ENCODE data around the gene PLCH2.
"Not testable (repeated sequence)": the region's sequence is repeated elsewhere in the genome, so short reads cannot be mapped to it uniquely, and the experiment has no call there.

Gene PLCH2

DNA sequence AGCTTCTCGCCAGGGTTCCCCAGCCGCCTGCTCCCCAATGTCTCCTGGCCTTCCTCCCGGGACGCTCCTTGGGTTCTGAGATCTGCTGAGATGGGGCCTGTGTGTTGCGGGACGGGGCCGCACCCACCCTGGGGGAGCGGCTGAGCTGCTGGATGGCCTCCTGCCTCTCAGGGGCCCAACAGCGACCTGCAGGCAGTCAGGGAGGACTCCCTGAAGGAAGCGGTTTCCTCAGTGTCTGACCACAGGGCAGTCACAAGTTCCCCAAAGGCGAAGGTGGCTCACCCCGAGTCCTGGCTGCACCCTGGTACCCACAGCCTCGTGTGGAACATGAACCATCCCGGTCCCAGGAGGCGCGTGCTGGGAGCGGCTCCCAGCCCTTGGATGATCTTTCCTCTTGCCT lies 18.6 kb upstream of the PLCH2 start:
- H2AFZ ChIP-seq (ENCODE audit: low read depth, low read length): no peak overlapping the region
- no peaks in the 10 kb centered on the region for H3K9me3 ChIP-seq (ENCODE audit: low read length)
- H3K4me1 ChIP-seq (ENCODE audit: insufficient read depth, low read length): peaks cover 6% of the 10 kb centered on the region
- no peaks in the 10 kb centered on the region for H3K36me3 ChIP-seq (ENCODE audit: insufficient read depth, low read length)
- no peak overlapping the region for H3K4me3 ChIP-seq (ENCODE audit: low read length)
- peaks cover 51% of the 10 kb centered on the region for H3K27me3 ChIP-seq (ENCODE audit: insufficient read depth, low read length)

DNA sequence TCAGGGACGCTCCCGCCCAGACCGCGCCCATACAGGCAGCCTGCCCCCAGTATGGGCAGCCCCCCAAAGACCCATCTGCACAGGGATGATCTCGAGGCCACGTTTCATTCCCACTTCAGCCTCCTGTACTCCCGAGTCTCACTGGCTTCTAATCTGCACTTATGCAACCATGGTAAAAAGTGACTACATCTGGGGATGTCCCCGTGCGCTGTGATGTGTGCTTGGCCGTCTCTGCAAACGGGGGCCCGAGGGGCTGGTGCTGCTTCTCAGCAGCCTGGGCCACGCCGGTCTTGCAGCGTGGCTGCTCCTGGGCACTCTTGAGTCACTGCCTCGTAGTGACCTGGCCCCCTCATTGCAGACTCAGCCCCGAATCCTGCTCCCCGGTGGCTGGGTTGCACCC lies 17.4 kb upstream of the PLCH2 start:
- peaks cover 50% of the 10 kb centered on the region for H3K27me3 ChIP-seq (ENCODE audit: insufficient read depth, low read length)
- H3K4me1 ChIP-seq (ENCODE audit: insufficient read depth, low read length): peaks cover 8% of the 10 kb centered on the region
- no peak overlapping the region for H3K4me3 ChIP-seq (ENCODE audit: low read length)
- no peaks in the 10 kb centered on the region for H3K9me3 ChIP-seq (ENCODE audit: low read length)
- no peaks in the 10 kb centered on the region for H3K36me3 ChIP-seq (ENCODE audit: insufficient read depth, low read length)
- H2AFZ ChIP-seq (ENCODE audit: low read depth, low read length): no peak overlapping the region

DNA sequence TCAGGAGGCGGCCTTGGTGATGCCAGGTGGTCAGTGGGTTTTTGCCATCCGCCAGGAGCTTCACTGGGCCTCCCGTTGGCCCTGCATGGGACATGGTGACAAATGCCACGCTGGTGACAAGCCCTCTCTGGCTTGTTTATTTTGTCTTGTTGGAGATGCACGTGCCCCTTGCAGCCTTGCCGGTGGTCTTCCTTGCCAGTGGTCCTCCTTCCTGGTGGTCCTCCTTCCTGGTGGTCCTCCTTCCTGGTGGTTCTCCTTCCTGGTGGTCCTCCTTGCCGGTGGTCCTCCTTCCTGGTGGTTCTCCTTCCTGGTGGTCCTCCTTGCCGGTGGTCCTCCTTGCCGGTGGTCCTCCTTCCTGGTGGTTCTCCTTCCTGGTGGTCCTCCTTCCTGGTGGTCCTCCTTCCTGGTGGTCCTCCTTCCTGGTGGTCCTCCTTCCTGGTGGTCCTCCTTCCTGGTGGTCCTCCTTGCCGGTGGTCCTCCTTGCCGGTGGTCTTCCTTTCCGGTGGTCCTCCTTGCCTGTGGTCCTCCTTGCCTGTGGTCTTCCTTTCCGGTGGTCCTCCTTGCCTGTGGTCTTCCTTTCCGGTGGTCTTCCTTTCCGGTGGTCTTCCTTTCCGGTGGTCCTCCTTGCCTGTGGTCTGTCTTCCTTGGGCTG lies 16.9 kb upstream of the PLCH2 start:
- H3K4me1 ChIP-seq (ENCODE audit: insufficient read depth, low read length); H2AFZ ChIP-seq (ENCODE audit: low read depth, low read length); H3K36me3 ChIP-seq (ENCODE audit: insufficient read depth, low read length); H3K4me3 ChIP-seq (ENCODE audit: low read length); H3K9me3 ChIP-seq (ENCODE audit: low read length): not testable (repeated sequence)
- H3K27me3 ChIP-seq (ENCODE audit: insufficient read depth, low read length): peaks cover 56% of the 10 kb centered on the region

DNA sequence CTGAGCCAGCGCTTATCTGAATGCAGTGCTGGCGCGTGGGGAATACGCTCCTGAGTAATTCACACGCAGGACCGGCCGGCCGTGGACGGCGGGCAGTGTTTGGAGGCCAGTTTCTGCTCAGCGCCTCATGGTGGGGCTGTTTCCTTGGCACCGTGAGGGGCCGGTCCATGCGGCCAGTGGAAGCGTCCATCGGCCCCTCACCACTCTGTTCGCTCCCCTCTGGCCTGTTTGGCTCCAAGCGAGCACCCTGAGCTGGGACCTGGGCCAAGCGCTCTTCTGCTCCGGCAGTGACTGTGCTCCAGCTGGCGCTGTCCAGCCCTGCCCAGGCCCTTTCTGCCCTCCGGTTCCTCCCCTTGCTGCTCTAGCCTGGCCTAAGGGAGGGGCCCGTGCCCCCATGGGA lies 16.3 kb upstream of the PLCH2 start:
- Histone ChIP-seq H3K4me1 (ENCODE audit: insufficient read depth, low read length) (peaks cover 10% of the 10 kb centered on the region), H2AFZ (ENCODE audit: low read depth, low read length) (no peak overlapping the region), H3K27me3 (ENCODE audit: insufficient read depth, low read length) (peaks cover 60% of the 10 kb centered on the region), H3K36me3 (ENCODE audit: insufficient read depth, low read length) (no peaks in the 10 kb centered on the region), H3K9me3 (ENCODE audit: low read length) (no peaks in the 10 kb centered on the region), H3K4me3 (ENCODE audit: low read length) (no peak overlapping the region)

DNA sequence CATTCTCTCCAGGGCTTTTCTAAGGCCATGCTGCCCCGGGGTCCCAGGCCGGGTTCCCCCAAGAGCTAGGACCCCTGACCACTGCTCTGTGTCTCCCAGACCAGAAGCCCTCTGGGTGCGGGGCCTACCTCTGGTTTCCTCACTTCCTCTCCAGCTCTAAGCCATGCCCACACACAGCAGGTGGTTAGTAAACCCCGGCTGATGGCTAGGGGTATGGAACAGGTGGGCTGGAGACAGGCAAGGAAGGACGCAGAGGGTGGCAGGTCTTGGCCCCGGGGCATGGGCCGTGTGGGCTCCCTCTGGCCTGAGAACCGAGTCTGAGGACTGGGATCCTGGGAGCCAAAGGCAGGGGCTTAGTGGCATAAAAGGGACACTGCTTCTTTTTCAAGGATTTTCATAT lies 15.9 kb upstream of the PLCH2 start:
- Histone ChIP-seq H3K9me3 (ENCODE audit: low read length) (no peaks in the 10 kb centered on the region), H3K4me3 (ENCODE audit: low read length) (no peak overlapping the region), H3K36me3 (ENCODE audit: insufficient read depth, low read length) (no peaks in the 10 kb centered on the region), H3K4me1 (ENCODE audit: insufficient read depth, low read length) (peaks cover 10% of the 10 kb centered on the region), H3K27me3 (ENCODE audit: insufficient read depth, low read length) (peaks cover 61% of the 10 kb centered on the region), H2AFZ (ENCODE audit: low read depth, low read length) (no peak overlapping the region)

DNA sequence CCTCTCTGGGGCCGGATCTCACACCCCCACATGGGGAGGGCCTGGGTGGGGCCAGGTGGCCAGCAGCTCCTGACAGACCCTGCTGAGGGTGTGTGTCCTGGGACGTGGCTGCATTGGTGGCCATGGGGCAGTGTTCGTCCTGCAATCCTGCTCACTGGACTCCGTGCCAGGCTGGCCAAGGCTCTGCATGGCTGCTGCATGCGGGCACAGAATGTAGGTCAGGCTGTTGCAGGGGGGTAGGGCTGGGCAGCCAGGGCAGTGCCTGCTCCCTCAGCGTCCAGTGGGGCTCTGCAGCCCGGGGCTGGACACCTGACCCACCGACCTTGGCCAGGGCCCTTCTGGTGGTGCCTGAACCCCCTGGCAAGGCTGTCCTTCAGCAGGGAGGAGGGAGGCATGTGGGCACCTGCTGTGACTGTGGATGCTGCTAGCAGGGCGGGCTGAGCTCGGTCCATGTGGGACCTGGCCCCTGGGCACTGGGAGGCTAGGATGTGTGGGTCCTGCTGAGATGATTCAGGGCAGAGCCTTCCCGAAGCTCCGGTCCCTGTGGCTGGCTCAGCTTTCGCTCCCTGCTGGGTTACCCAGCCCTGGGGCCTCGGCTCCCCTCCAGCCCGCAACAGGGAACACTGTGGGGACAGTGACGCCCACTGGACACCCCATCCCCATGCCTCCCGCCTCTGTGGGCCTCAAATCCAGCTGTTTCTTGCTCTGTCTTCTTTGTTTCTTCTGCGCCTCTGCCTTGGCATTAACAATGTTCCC lies 14.9 kb upstream of the PLCH2 start:
- H3K4me1 ChIP-seq (ENCODE audit: insufficient read depth, low read length): peaks cover 16% of the 10 kb centered on the region
- H3K27me3 ChIP-seq (ENCODE audit: insufficient read depth, low read length): peaks cover 68% of the 10 kb centered on the region

DNA sequence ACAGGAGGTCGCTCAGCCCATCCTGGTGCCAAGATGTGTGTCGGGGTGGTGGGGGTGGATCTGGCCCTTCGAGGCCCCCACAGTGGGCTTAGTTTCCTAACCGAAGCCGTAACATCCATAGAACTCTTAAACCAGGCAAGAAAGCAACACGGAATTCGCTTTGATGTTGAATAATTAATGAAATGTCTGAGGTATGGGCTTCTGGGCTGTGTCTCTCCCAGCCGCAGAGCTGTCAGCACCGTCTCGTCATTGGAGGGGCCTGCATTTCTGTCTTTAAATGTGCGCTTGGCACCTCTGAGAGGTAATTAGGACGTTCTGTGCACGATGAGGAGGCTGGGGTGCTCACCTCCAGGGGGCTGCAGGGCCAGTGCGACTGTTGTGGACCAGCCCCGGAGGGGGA lies 13.3 kb upstream of the PLCH2 start:
- H2AFZ ChIP-seq (ENCODE audit: low read depth, low read length): no peak overlapping the region
- H3K4me3 ChIP-seq (ENCODE audit: low read length): no peak overlapping the region
- H3K9me3 ChIP-seq (ENCODE audit: low read length): no peaks in the 10 kb centered on the region
- H3K4me1 ChIP-seq (ENCODE audit: insufficient read depth, low read length): peaks cover 26% of the 10 kb centered on the region
- peaks cover 67% of the 10 kb centered on the region for H3K27me3 ChIP-seq (ENCODE audit: insufficient read depth, low read length)
- no peaks in the 10 kb centered on the region for H3K36me3 ChIP-seq (ENCODE audit: insufficient read depth, low read length)

More for the DNA sequence above, 14.9 kb upstream of the PLCH2 start:
- no peaks in the 10 kb centered on the region for H3K9me3 ChIP-seq (ENCODE audit: low read length)
- no peak overlapping the region for H2AFZ ChIP-seq (ENCODE audit: low read depth, low read length)
- no peak overlapping the region for H3K4me3 ChIP-seq (ENCODE audit: low read length)
- no peaks in the 10 kb centered on the region for H3K36me3 ChIP-seq (ENCODE audit: insufficient read depth, low read length)

DNA sequence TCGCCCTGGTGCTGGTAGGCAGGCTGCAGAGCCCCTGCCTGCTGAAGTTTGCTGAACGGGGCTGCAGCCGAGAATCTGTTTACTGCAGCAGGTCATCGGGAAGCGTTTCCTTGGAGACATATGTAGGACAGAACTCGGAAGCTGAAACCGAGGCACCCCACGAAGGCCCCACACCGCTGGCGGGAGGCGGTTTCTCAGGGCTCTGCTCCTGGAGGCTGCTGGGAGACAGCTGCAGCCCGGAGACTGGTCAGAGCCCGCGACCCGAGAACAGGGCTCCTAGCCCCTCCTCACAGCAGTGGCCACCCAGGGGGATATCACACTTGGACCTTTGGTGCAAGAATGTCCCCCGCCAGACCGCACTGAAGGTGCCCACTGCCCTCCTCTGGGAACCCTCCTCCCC lies 12.7 kb upstream of the PLCH2 start:
- Histone ChIP-seq H2AFZ (ENCODE audit: low read depth, low read length) (no peak overlapping the region), H3K9me3 (ENCODE audit: low read length) (no peaks in the 10 kb centered on the region), H3K4me3 (ENCODE audit: low read length) (no peak overlapping the region), H3K27me3 (ENCODE audit: insufficient read depth, low read length) (peaks cover 66% of the 10 kb centered on the region), H3K4me1 (ENCODE audit: insufficient read depth, low read length) (peaks cover 28% of the 10 kb centered on the region), H3K36me3 (ENCODE audit: insufficient read depth, low read length) (no peaks in the 10 kb centered on the region)

DNA sequence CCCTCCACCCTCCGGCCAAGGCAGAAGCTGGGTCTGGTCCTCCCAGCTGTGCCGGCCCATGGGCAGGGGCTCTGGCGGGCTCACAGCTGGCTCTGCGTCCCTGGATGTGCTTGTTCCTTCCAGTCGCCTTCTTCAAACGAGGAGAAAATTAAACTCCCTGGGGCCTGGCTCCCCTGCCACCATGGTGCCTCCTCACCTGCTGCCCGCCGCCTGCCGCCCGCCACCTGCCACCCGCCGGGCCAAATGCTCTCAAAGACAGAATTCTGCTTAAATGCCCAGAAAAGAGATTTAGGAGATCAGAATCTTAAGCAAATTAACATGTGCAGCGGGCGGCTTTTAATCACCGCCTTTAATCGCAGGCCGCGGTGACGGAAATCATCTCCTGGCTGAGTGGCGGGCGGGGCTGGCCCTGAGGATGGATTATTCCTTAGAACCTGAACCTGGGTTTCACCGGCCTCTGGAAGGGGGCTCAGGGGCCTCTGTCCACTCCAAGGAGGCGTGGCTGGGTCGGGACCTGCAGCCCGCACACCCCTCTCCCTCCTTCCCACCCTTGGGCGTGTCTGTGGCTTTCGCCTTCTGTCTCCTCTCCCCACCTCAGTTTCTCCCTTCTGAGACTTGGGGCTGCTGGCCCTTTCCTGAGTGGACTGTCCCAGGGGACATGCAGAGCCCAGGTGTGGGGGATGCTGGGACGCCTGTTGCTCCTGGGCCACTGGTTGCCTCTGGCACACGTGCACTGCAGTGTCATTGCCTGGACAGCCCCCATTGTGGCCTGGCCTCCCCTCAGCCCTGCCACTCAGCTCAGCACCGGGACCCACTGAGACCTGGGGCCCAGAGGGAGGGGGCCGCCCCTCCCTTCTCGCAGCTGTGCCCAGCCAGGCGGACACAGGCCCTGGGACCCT lies 10.5 kb upstream of the PLCH2 start:
- H3K4me3 ChIP-seq (ENCODE audit: low read length): no peak overlapping the region
- H2AFZ ChIP-seq (ENCODE audit: low read depth, low read length): no peak overlapping the region
- H3K4me1 ChIP-seq (ENCODE audit: insufficient read depth, low read length): peaks cover 32% of the 10 kb centered on the region
- H3K36me3 ChIP-seq (ENCODE audit: insufficient read depth, low read length): no peaks in the 10 kb centered on the region
- peaks cover 77% of the 10 kb centered on the region for H3K27me3 ChIP-seq (ENCODE audit: insufficient read depth, low read length)
- H3K9me3 ChIP-seq (ENCODE audit: low read length): no peaks in the 10 kb centered on the region

DNA sequence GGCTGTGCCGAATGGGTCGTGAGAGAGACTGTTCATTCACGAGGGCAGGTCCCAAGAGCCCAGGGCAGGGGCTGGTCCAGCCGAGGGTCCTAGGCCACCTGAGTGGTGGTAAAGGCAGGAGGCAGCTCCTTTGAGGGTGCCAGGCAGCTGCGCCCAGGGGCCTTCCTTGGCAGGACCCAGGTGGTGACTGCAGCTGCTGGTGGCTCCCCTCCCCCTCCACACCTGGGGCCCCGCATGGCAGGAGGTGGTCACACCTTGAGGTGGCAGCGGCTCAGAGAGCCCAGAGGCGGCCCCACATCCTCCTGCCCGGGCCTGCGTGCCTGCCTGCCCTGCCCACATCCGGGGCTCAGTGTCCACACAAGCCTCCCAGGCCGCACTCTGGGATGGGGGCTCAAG lies 9.8 kb upstream of the PLCH2 start:
- H3K36me3 ChIP-seq (ENCODE audit: insufficient read depth, low read length): no peaks in the 10 kb centered on the region
- no peak overlapping the region for H3K4me3 ChIP-seq (ENCODE audit: low read length)
- H3K27me3 ChIP-seq (ENCODE audit: insufficient read depth, low read length): peaks cover 76% of the 10 kb centered on the region
- H2AFZ ChIP-seq (ENCODE audit: low read depth, low read length): no peak overlapping the region
- H3K4me1 ChIP-seq (ENCODE audit: insufficient read depth, low read length): peaks cover 35% of the 10 kb centered on the region
- H3K9me3 ChIP-seq (ENCODE audit: low read length): no peaks in the 10 kb centered on the region

DNA sequence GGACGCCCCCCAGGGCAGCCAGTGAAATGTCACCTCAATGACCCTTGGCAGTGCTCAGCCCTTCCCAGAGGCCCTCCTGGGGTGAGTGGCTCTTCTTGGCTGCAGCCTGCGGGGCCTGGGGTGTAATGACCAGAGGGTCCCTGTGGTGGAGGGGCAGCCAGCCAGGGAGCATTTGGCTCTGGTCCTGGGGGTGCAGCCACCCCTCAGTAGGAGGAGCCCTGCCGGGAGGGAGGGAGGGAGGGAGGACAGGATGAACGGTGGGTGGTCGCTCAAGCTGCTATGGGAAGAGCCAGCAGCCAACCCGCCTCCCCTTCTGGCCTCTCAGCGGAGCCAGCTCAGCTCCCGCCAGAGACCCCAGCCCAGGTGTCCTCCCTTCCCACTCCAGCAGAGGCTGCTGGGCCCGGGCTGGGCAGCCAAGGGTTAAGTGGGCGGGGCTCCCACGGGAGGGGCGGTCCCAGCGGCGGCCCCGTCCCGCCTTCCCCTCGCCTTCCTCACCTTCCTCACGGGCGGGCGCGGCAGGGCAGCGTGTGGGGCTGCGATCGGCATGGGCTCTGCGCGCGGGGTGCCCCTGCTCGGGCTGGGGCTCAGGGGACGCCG lies 9.0 kb upstream of the PLCH2 start:
- Histone ChIP-seq H3K9me3 (ENCODE audit: low read length) (no peaks in the 10 kb centered on the region), H3K27me3 (ENCODE audit: insufficient read depth, low read length) (peaks cover 78% of the 10 kb centered on the region), H3K36me3 (ENCODE audit: insufficient read depth, low read length) (no peaks in the 10 kb centered on the region), H2AFZ (ENCODE audit: low read depth, low read length) (no peak overlapping the region), H3K4me3 (ENCODE audit: low read length) (no peak overlapping the region), H3K4me1 (ENCODE audit: insufficient read depth, low read length) (peaks cover 35% of the 10 kb centered on the region)

DNA sequence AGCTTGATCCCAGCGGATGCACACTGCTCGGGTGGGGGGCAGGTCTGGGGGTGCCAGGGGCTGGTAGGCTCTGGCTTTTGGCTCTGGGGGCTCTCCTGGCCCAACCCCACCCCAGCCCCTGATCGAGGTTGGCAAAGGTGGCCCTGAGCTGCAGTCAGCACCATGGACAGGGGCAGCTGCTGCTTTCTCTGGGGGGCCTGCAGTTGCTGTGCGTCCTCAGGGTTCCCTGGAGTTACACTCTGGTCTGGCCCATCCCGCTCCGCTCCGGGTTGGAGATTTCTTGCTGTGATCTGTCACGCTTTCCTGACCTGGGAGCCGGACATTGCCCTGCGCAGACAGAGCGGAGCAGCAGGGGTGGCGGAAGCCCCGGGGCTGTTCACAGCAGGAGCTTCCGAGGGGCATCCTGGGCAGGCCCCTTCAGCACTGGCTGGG lies 8.0 kb upstream of the PLCH2 start:
- Histone ChIP-seq H3K36me3 (ENCODE audit: insufficient read depth, low read length) (no peaks in the 10 kb centered on the region), H3K9me3 (ENCODE audit: low read length) (no peaks in the 10 kb centered on the region), H3K4me3 (ENCODE audit: low read length) (no peak overlapping the region), H3K27me3 (ENCODE audit: insufficient read depth, low read length) (peaks cover 82% of the 10 kb centered on the region), H3K4me1 (ENCODE audit: insufficient read depth, low read length) (peaks cover 41% of the 10 kb centered on the region), H2AFZ (ENCODE audit: low read depth, low read length) (no peak overlapping the region)

DNA sequence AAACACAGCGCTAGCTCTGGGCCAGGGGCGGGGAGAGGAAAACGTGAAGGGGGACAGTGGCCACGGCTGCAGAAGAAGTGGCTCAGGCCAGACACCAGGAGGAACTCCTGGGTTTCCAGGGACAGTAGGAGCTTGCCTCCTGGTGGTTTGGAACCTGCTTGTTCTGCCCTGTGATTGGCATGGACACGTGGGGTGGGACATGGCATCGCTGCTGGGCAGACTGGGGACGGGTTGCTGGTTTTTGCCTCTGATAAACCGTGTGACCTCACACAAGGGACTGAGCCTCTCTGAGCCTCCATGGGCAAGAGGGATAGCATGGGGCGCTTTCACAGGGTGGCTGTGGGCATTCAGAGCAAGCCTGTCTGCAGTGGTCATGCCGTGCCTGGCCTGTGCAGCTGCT lies 7.5 kb upstream of the PLCH2 start:
- Histone ChIP-seq H3K9me3 (ENCODE audit: low read length) (no peaks in the 10 kb centered on the region), H3K27me3 (ENCODE audit: insufficient read depth, low read length) (peaks cover 79% of the 10 kb centered on the region), H2AFZ (ENCODE audit: low read depth, low read length) (no peak overlapping the region), H3K36me3 (ENCODE audit: insufficient read depth, low read length) (no peaks in the 10 kb centered on the region), H3K4me3 (ENCODE audit: low read length) (no peak overlapping the region), H3K4me1 (ENCODE audit: insufficient read depth, low read length) (peaks cover 41% of the 10 kb centered on the region)

Measured in neuron (in vitro differentiated cells).